HL-60 (cell line): Measurements from ENCODE around the gene LOXL3.

Experiments used
- GABPA ChIP-seq: IDR thresholded peaks from 2 replicates; pipeline ENCODE4 v1.6.1; 2012; ENCODE audit warnings: low read depth
- TF ChIP-seq, protein P1 (sequence below): IDR thresholded peaks from one replicate; pipeline ENCODE4 v1.5.1; 2011; ENCODE audit warnings: low read length, control low read depth, inconsistent platforms; ENCODE audit not compliant: insufficient read depth
- TF ChIP-seq, protein P2 (sequence below): IDR thresholded peaks from 2 replicates; pipeline ENCODE4 v1.6.1; 2012; ENCODE audit warnings: low read depth; ENCODE audit not compliant: insufficient replicate concordance

GRCh38 chr2:74544634-74545033, 9.1 kb downstream of the LOXL3 start:
- TF ChIP-seq, protein P1, sequence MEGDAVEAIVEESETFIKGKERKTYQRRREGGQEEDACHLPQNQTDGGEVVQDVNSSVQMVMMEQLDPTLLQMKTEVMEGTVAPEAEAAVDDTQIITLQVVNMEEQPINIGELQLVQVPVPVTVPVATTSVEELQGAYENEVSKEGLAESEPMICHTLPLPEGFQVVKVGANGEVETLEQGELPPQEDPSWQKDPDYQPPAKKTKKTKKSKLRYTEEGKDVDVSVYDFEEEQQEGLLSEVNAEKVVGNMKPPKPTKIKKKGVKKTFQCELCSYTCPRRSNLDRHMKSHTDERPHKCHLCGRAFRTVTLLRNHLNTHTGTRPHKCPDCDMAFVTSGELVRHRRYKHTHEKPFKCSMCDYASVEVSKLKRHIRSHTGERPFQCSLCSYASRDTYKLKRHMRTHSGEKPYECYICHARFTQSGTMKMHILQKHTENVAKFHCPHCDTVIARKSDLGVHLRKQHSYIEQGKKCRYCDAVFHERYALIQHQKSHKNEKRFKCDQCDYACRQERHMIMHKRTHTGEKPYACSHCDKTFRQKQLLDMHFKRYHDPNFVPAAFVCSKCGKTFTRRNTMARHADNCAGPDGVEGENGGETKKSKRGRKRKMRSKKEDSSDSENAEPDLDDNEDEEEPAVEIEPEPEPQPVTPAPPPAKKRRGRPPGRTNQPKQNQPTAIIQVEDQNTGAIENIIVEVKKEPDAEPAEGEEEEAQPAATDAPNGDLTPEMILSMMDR = no peak
- no peak for TF ChIP-seq GABPA
- TF ChIP-seq, protein P2, sequence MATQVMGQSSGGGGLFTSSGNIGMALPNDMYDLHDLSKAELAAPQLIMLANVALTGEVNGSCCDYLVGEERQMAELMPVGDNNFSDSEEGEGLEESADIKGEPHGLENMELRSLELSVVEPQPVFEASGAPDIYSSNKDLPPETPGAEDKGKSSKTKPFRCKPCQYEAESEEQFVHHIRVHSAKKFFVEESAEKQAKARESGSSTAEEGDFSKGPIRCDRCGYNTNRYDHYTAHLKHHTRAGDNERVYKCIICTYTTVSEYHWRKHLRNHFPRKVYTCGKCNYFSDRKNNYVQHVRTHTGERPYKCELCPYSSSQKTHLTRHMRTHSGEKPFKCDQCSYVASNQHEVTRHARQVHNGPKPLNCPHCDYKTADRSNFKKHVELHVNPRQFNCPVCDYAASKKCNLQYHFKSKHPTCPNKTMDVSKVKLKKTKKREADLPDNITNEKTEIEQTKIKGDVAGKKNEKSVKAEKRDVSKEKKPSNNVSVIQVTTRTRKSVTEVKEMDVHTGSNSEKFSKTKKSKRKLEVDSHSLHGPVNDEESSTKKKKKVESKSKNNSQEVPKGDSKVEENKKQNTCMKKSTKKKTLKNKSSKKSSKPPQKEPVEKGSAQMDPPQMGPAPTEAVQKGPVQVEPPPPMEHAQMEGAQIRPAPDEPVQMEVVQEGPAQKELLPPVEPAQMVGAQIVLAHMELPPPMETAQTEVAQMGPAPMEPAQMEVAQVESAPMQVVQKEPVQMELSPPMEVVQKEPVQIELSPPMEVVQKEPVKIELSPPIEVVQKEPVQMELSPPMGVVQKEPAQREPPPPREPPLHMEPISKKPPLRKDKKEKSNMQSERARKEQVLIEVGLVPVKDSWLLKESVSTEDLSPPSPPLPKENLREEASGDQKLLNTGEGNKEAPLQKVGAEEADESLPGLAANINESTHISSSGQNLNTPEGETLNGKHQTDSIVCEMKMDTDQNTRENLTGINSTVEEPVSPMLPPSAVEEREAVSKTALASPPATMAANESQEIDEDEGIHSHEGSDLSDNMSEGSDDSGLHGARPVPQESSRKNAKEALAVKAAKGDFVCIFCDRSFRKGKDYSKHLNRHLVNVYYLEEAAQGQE = no peak
